VCaP (cell line): ENCODE data around the gene KLC1.

ENCODE experiments used
- H3K27ac ChIP-seq: fragments of 450-650 bp; 2 replicates; pipeline ENCODE4 v1.5.1; 2017
- CTCF ChIP-seq: fragments of 450-650 bp; conservative IDR thresholded peaks from 2 replicates; pipeline ENCODE4 v1.5.1; 2017; ENCODE audit warnings: mild to moderate bottlenecking, moderate library complexity

The KLC1 gene

GRCh38 chr14:103735815-103736545 lies 107.0 kb downstream of the KLC1 start:
- peak overlapping the region; percentile 96 for H3K27ac ChIP-seq
- TF ChIP-seq CTCF, result no peak

DNA sequence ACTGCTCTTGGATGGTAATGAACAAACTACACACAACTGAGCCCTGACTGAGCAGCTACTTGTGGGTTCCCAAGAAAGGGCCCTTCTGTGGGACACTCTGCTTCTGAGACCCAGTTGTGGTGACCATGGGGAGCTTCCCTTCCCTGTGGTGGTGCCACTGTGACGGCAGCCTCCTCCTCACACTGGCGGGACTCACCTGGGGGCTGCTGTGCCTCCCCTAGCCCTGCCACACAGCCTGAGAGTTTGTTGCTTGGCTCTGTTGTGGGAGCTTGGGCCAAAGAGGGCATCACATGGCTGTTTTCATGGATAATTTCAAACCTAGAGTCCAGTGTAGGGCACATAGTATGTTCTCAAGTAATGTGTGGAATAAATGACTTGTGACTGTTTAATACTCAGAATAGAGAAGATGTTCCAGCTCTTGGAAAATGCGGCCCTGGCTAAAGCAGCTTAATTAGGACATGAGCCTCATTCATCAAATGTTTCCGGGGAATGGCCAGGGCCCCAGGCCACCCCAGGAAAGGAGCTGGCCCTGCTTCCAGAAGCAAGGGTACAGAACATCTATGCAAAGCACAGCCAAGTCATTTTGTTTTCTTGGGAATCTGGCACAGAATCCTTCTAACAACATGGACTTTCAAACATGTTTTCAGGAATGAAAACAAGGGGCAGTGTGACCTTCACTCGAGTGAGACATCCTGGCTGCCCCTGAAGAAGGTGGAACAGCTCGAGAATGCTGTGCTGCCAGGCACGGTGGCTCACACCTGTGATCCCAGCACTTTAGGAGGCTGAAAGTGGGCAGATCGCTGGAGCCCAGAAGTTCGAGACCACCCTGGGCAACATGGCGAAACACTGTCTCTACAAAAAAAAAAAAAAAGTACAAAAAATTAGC lies 107.8 kb downstream of the KLC1 start:
- H3K27ac ChIP-seq, result peak overlapping the region; percentile 96
- TF ChIP-seq CTCF, result no peak

- no peak for TF ChIP-seq CTCF
Observed at GRCh38 chr14:103737432-103738045, 108.5 kb downstream of the KLC1 start.

GRCh38 chr14:103738166-103738565 lies 109.2 kb downstream of the KLC1 start:
- no peak overlapping the region for H3K27ac ChIP-seq
- no peak for TF ChIP-seq CTCF

More at GRCh38 chr14:103737432-103738045, 108.5 kb downstream of the KLC1 start:
- H3K27ac ChIP-seq, result peak overlapping the region; percentile 96

DNA sequence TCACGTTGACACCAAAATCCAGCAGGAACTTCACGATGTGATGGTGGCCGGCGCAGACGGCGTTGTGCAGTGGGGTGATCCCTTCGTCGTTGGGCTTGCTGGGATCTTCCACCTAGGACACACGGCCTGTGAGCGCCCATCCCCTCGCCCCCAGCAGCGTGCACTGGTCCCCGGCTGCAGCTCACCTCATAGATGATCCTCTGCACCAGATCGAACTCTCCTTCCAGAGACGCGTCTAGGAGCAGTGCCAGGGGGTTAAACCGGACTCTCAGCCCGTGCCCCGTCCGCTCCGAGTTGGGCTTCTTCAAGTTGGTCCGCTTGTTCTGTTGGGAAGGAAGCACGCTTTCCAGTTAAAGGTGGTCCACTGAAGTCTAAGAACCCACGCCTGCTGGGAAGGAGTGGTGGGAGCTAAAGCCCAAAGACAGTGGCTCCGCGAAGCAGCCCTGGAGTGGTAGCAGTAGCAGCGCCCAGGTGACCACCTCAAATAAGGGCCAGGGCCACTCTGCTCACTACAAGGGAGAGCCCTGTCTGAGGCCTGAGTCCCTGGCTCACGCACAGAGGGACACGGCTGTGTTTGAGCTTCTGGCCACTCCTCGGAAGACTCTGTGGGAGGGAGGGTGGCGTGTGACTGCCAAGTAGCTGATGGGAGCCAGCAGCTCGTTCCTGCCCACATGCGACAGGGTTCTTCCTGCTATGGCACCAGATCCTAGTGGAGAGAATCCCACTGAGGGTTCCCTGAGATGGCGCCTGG lies 109.9 kb downstream of the KLC1 start:
- no peak for TF ChIP-seq CTCF
- no peak overlapping the region for H3K27ac ChIP-seq

DNA sequence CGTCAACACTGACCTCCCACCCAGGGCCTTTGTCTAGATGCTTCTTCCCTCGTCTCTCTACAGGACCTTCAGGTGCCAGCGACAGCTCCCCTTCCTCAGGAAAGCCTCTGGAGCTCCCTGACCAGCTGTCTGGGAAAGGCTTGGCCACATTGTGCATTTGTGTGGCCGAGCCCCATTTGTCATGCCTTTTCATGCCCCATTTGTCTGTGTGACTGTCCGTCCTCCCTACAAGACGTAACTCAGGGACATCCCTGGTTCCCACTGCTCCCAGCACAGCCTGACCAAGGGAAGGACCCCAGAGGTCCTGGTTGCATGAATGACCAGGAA lies 110.4 kb downstream of the KLC1 start:
- H3K27ac ChIP-seq, result no peak overlapping the region
- TF ChIP-seq CTCF, result no peak
